Left cardiac atrium (tissue), 4 donors: ENCODE measurements around the gene RASA4B. TPM values are rescaled to one million over a fixed set of nuclear protein-coding genes. Genes with fewer than 3 reads are reported as not detected.
A peak's percentile ranks its signal among the peaks of the same experiment; 100 is the strongest.
"Not testable (repeated sequence)": the region's sequence is repeated elsewhere in the genome, so short reads cannot be mapped to it uniquely, and the experiment has no call there.

Experiments
- ATAC-seq, 2 donors: fragments of 200-7000 bp; cut with Tn5 transposase; one replicate each; pipeline ENCODE4 v1.9.1; 2020; ENCODE audit warnings: mild to moderate bottlenecking in 2 of 2, moderate library complexity in 2 of 2
- DNase-seq: peaks from one replicate; pipeline ENCODE4 v3.0.0-alpha.2; 2020
- intact Hi-C, 2 donors: fragments of 100-400 bp; cut with DNase I; formaldehyde crosslinking; loops; one replicate each; pipeline versions ENCODE4 v1.14.1 to v1.15.1; 2022 to 2023
- total RNA-seq, 2 donors: library from RNA; stranded (reverse); fragmentation: NEBNext Ultra II Directional; extraction: Animal tissue kit (Norgen Biotek cat#: 25700); gene quantifications; one replicate each; pipeline ENCODE4 v1.2.1, GENCODE V29; 2021
- donor health status: DM: no; HTN: yes; CAD: no.
- donor health status: DM: no; HTN: yes; CAD: no; lungs with severe emphysema.
- donor health status: DM: yes; HTN: yes; CAD: no.
- donor health status: Dilated cardiomyopathy.

Gene RASA4B
- total RNA-seq, 2 donors from 2014 or later, result 3.2 to 14.3 TPM

DNA sequence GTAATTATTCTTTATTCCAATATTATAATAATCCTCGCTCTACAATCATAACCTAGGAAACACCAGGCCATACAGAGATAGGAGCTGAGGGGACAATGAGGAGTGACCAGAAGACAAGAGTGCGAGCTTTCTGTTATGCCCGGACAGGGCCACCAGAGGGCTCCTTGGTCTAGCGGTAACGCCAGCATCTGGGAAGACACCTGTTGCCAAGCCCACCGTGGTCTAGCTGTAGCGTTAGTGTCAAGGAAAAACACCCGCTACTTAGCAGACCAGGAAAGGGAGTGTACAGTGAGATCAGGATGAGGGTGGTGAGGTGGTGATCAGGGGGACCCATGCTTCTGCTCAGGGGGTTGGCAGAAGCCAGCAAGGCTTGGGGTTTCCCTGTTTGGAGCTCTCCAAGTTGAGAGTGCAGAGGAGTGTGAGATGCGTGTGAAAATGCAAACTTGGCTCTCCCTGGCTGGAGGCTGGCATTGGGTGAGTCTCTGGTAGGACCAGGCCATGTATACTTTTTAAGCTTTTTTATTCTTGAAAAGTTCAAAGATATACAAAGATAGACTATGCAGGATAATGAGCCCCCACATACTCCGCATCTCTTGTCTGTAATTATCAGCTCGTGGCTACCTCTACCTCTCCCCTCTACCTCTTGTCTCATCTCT, 37.5 kb downstream of the RASA4B start:
- ATAC-seq, intact Hi-C loops: not testable (repeated sequence)
- peak; percentile 26 for DNase-seq

GRCh38 chr7:102479209-102479584, 38.4 kb downstream of the RASA4B start:
- intact Hi-C loops, DNase-seq: not testable (repeated sequence)
- peak; percentile 2 to 49 for ATAC-seq

DNA sequence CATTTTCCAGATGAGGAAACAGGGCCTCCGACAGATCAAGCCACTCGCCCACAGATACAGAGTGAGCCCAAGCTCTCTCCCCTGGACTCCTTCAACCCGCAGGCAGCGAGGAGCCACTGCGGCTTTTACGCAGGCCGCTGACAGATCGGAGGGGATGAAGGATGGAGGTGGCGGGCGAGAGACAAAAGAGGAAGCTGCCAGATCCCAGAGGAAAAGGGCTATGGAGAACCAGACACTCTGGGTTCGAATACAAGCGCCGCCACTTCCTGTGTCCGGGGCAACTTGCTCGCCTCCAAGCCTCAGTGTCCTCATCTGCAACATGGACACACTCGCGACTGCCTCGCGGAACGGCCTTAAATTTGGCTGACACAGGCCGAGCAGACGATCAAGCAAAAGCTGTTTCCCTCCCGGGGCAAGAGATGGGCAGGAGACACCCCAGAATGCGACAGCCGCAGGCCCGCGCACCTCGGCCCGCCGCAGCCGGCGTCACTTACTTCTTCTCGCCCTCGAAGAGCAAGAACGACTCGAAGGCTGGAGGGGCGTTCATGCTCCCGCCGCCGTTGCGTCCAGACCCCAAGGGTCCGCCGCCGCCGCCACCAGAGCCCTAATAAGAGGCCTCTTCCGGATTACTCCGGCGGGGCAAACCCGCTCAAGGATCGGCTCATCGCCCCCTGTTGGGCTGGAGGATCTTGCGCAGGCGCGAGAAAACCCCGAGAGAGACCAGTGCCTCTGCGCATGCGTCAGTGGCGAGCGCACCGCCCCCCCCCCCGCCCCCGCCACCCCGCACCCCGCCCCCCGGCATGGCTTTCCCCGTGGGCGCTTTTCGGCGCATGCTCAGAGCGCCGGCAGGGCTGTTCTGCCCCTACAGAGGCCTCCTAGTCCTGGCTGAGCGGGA, 39.0 kb downstream of the RASA4B start, which contains the start of gene POLR2J:
Gene POLR2J (minus strand): TSS at position 609 of the 895 bp plus-strand sequence. CDS start 62 bp downstream, at position 547.
- DNase-seq (peak; percentile 72), ATAC-seq (peak; percentile 95 to 97)
- intact Hi-C loops, result not testable (repeated sequence)

DNA sequence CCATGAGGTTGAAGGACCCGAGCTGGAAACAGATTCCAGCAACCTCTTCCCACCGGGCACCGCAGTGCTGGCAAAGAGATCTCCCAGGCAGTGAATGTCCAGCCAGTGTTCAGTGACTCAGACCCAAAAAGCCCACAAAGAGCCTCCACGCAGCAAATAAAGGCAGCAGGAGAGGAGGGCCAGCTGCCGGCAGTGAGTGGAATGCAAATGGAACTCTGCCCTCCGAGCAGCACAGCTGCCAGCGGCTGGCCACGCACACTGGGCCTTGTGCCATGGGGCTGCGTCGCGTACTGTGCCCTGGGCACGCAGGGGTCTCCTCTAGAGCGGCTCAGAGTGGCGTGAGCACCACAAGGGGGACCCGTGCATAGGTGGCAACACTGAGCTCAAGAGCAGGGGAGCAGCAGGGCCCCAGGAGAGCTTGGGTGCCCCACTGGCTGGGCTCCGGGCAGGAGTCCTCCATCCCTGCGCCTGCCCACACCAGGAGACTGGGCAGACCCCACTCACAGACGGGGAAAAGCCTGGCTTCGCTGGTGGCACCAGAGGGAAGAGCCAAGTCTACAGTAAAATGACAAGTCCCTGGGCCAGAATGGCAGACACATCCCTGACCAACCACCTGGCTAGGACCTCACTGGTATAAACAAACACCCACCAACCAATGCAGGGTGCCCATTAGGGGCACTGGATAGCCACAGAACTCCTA, 42.7 kb downstream of the RASA4B start:
- ATAC-seq, DNase-seq, intact Hi-C loops: not testable (repeated sequence)

DNA sequence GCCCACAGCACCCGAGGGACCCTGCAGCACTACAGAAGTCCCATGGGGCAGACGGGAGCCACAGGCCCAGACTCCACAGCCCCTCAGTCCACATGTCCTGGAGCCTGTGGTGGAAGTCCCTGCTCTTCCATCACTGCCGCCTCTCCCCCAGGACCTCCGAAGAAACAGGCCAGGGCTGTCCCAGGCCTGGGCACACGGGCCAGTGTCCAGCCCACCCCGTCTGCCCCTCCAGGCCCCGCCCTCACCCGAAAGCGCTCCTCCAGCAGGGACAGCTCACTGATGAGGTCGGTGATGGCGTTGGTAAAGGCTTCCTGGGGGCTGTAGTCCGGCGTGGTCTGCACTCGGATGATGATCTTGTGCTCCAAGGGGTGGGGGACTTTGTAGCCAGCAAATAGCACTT, 43.5 kb downstream of the RASA4B start:
- intact Hi-C loops, ATAC-seq: not testable (repeated sequence)
- DNase-seq, result peak; percentile 10

GRCh38 chr7:102473271-102473991, 44.1 kb downstream of the RASA4B start:
- peak; percentile 12 for DNase-seq
- intact Hi-C loops, result no loop called here

DNA sequence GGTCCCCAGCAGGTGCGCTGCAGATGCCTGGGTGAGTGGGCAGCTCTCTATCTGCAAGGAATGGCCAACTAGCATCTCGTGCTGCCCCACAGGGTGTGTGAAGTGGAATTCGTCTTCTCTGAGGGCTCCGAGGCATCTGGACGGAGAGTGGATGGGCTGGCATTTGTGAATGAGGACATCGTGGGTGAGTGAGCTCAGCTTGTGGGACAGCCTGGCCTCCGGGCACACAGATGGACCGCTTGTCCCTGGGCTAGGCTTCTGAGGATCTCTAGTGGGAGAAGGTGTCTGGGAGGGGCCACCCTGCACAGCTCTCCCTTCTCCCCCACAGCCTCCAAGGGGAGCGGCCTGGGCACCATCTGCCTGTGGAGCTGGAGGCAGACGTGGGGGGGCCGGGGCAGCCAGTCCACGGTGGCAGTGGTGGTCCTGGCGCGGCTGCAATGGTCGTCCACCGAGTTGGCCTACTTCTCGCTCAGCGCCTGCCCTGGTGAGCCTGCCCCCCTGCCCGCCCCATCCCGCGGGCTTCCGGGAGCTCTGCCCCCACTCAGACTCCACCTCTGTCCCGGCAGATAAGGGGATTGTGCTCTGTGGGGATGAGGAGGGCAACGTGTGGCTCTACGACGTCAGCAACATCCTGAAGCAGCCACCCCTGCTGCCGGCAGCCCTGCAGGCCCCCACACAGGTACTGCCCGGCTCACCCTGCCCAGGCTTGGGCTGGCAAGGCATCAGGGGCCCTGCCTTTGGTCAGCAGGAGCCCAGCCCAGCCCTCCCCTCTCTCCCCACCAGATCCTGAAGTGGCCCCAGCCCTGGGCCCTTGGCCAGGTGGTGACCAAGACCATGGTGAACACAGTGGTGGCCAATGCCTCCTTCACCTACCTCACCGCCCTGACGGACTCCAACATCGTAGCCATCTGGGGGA, 45.2 kb downstream of the RASA4B start:
- DNase-seq, result peak; percentile 18
- ATAC-seq, result no peak
- intact Hi-C loops, result no loop called here

More at GRCh38 chr7:102473271-102473991, 44.1 kb downstream of the RASA4B start:
- no peak for ATAC-seq

- DNase-seq (peak; percentile 14), ATAC-seq (no peak)
- intact Hi-C loops, result no loop called here
These were observed 45.8 kb downstream of the RASA4B start for GRCh38 chr7:102471791-102472125.

GRCh38 chr7:102469972-102470825, 47.4 kb downstream of the RASA4B start:
- DNase-seq (peak; percentile 20), ATAC-seq (no peak)
- intact Hi-C loops, result no loop called here

GRCh38 chr7:102469351-102469971, 48.1 kb downstream of the RASA4B start:
- intact Hi-C loops, result no loop called here
- peak; percentile 20 for DNase-seq
- no peak for ATAC-seq

DNA sequence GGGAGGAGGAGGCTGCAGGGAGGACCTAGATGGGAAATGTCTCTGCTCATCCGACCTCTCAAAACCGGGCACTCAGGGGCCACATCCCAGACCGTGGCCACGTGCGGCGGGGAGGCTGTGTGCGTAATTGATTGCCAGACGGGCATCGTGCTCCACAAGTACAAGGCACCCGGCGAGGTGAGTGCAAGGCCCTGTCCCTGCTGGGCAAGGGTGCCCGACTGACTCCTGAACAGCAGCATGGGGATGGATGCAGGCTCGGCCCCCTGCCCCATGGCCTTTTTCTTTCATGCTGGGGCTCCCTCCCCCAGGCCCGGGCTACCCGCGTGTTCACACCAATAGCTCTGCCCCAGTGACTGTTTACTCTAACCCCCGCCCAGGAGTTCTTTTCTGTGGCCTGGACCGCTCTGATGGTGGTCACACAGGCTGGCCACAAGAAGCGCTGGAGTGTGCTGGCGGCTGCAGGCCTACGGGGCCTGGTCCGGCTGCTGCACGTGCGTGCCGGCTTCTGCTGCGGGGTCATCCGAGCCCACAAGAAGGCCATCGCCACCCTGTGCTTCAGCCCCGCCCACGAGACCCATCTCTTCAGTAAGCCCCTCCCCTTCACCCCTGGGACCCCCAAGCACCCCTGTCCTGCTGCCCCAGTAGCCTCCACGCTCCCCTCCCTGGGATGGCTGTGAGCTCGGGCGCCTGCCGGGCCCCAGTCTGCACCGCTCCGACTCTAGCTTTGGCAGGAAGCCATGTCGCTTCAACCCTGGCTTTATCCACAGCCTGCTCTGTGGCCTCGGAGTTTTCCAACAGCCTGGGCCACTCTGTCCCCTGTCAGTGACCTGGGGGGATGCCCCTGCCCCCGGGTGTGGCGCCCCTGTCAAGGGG, 48.9 kb downstream of the RASA4B start:
- intact Hi-C loops, result no loop called here
- ATAC-seq, result no peak
- DNase-seq, result peak; percentile 28

- peak; percentile 21 for DNase-seq
- intact Hi-C loops, result no loop called here
- ATAC-seq, result no peak
These were observed 49.7 kb downstream of the RASA4B start for GRCh38 chr7:102467581-102468477.

DNA sequence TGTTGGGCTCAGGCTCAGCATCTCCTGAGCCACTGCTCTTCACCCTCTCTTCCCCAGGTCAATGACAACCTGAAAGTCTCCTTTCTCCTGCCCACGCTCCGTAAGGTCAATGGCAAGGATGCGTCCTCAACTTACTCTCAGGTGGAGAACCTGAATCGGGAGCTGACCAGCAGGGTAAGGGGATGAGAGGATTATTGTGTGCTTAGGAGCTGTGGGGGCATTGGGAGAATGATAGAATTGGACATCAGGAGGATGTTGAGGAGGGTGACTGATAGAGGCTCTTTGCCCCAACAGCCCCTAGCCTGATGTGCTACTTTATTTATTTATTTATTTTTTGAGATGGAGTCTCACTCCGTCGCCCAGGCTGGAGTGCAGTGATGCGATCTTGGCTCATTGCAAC, 51.5 kb downstream of the RASA4B start:
- peak; percentile 10 for DNase-seq
- ATAC-seq, result no peak
- intact Hi-C loops, result no loop called here

GRCh38 chr7:102464577-102465280, 52.8 kb downstream of the RASA4B start, which contains the start of the genes ALKBH4 and LRWD1:
ALKBH4 (minus strand) TSS chr7:102464863; CDS start chr7:102464836, 27 bp downstream.
LRWD1 (plus strand) TSS chr7:102464984; CDS start chr7:102465081, 97 bp downstream.
- intact Hi-C loops, result no loop called here

More at GRCh38 chr7:102464577-102465280, 52.8 kb downstream of the RASA4B start, which contains the start of the genes ALKBH4 and LRWD1:
- peak; percentile 96 to 98 for ATAC-seq
- DNase-seq, result peak; percentile 97
